NCI-H2171 (cell line): ENCODE measurements around the gene PRR16.
"Not testable (repeated sequence)": the region's sequence is repeated elsewhere in the genome, so short reads cannot be mapped to it uniquely, and the experiment has no call there.

Source experiments
- DNase-seq: peaks from one replicate; lab custom pipeline; 2025; lab: John Stamatoyannopoulos, UW

Gene PRR16

GRCh38 chr5:120463991-120464626 lies at the start of gene PRR16:
TSS of gene PRR16 (plus strand) at chr5:120464300.
- DNase-seq, result no peak

GRCh38 chr5:120415985-120416384 lies 48.1 kb upstream of the PRR16 start:
- DNase-seq, result no peak

GRCh38 chr5:120419127-120419526 lies 45.0 kb upstream of the PRR16 start:
- DNase-seq, result no peak

- DNase-seq, result not testable (repeated sequence)
Observed at GRCh38 chr5:120426633-120427275, 37.3 kb upstream of the PRR16 start.

- no peak for DNase-seq
Observed at GRCh38 chr5:120430572-120430971, 33.5 kb upstream of the PRR16 start.

GRCh38 chr5:120432861-120433260 lies 31.2 kb upstream of the PRR16 start:
- DNase-seq, result no peak

- no peak for DNase-seq
Observed at GRCh38 chr5:120435129-120435528, 29.0 kb upstream of the PRR16 start.

- DNase-seq, result no peak
Observed at GRCh38 chr5:120436996-120437395, 27.1 kb upstream of the PRR16 start.

GRCh38 chr5:120442694-120443093 lies 21.4 kb upstream of the PRR16 start:
- no peak for DNase-seq

- no peak for DNase-seq
Observed at GRCh38 chr5:120443607-120444006, 20.5 kb upstream of the PRR16 start.

GRCh38 chr5:120446068-120446492 lies 18.0 kb upstream of the PRR16 start:
- DNase-seq, result no peak

GRCh38 chr5:120446901-120447300 lies 17.2 kb upstream of the PRR16 start:
- no peak for DNase-seq

- no peak for DNase-seq
Observed at GRCh38 chr5:120447706-120448239, 16.3 kb upstream of the PRR16 start.

GRCh38 chr5:120449501-120449900 lies 14.6 kb upstream of the PRR16 start:
- no peak for DNase-seq

- DNase-seq, result no peak
Observed at GRCh38 chr5:120450910-120451309, 13.2 kb upstream of the PRR16 start.

- DNase-seq, result no peak
Observed at GRCh38 chr5:120451445-120451844, 12.7 kb upstream of the PRR16 start.

- no peak for DNase-seq
Observed at GRCh38 chr5:120452471-120452870, 11.6 kb upstream of the PRR16 start.

- DNase-seq, result no peak
Observed at GRCh38 chr5:120454094-120454798, 9.9 kb upstream of the PRR16 start.

- no peak for DNase-seq
Observed at GRCh38 chr5:120456006-120456405, 8.1 kb upstream of the PRR16 start.

- DNase-seq, result no peak
Observed at GRCh38 chr5:120457839-120458507, 6.1 kb upstream of the PRR16 start.

GRCh38 chr5:120458508-120458847 lies 5.6 kb upstream of the PRR16 start:
- not testable (repeated sequence) for DNase-seq

GRCh38 chr5:120461251-120461650 lies 2.8 kb upstream of the PRR16 start:
- no peak for DNase-seq
